Measurements from ENCODE around the gene CBX8.

DNA sequence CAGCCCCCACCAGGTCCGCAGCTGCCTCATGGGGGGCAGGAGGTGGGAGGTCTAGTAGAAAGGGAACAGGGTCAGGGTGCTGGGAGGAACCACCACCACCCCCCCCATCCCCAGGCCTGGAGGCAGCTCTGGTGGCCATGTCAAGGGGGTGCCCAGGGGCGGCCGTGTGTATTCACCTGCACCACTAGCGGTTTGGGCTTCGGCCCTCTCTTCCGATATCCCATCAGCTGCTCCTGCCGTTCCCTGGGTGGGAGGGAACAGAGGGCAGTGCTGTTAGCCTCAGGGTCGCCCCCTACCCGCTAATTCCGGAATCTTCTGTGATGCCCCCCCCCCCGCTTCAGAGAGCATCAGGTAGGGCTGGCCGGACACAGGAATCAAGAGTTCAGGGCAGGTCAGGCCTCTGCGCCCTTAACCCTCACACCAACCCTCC, 38.6 kb upstream of the CBX8 start:
- TF ChIP-seq POLR2AphosphoS5 (IDR thresholded peaks at IDR 0.05; ENCODE audit: borderline replicate concordance, low read depth, low read length): no peak
- no peak for TF ChIP-seq EZH2 (IDR thresholded peaks at IDR 0.05)
- TF ChIP-seq FOXP2 (optimal IDR thresholded peaks at IDR 0.05; ENCODE audit: control extremely low read depth, extremely low read length, insufficient read depth): no peak

Data from SK-N-MC (cell line).